NCI-H2227 (cell line): ENCODE measurements around the gene WDR4.
A peak's percentile ranks its signal among the peaks of the same experiment; 100 is the strongest.
"Not testable (repeated sequence)": the region's sequence is repeated elsewhere in the genome, so short reads cannot be mapped to it uniquely, and the experiment has no call there.

Experiments
- DNase-seq: peaks from one replicate; lab custom pipeline; 2025; ENCODE audit not compliant: unreplicated experiment; lab: John Stamatoyannopoulos, UW

The WDR4 gene

GRCh38 chr21:42820616-42821465, 58.5 kb downstream of the WDR4 start:
- DNase-seq = peak; percentile 81

GRCh38 chr21:42819861-42820615, 59.3 kb downstream of the WDR4 start:
- DNase-seq = no peak

GRCh38 chr21:42818328-42818749, 61.0 kb downstream of the WDR4 start:
- DNase-seq = no peak

GRCh38 chr21:42815217-42815616, 64.1 kb downstream of the WDR4 start:
- no peak for DNase-seq

- DNase-seq = not testable (repeated sequence)
These were observed 66.7 kb downstream of the WDR4 start for GRCh38 chr21:42812528-42813241.

GRCh38 chr21:42811960-42812359, 67.4 kb downstream of the WDR4 start:
- DNase-seq = no peak

- no peak for DNase-seq
These were observed 69.5 kb downstream of the WDR4 start for GRCh38 chr21:42809577-42810475.

- DNase-seq = no peak
These were observed 70.2 kb downstream of the WDR4 start for GRCh38 chr21:42809171-42809570.

- DNase-seq = no peak
These were observed 71.3 kb downstream of the WDR4 start for GRCh38 chr21:42807938-42808613.

GRCh38 chr21:42807293-42807895, 71.9 kb downstream of the WDR4 start:
- not testable (repeated sequence) for DNase-seq

- DNase-seq = no peak
These were observed 72.7 kb downstream of the WDR4 start for GRCh38 chr21:42806509-42807140.

- DNase-seq = not testable (repeated sequence)
These were observed 77.7 kb downstream of the WDR4 start for GRCh38 chr21:42801616-42802015.

GRCh38 chr21:42799948-42800347, 79.4 kb downstream of the WDR4 start:
- DNase-seq = no peak

- no peak for DNase-seq
These were observed 79.8 kb downstream of the WDR4 start for GRCh38 chr21:42799516-42799915.
